CD14-positive monocyte (primary cell): ENCODE data around the gene UBE2H. TPM values are rescaled to one million over a fixed set of nuclear protein-coding genes. Genes with fewer than 3 reads are reported as not detected.

Experiments
- DNase-seq, 3 donors: peaks; one replicate each; pipeline ENCODE4 v3.0.0-alpha.2; 2011 to 2022
- H2AFZ ChIP-seq: 2 replicates; pipeline ENCODE4 v1.6.0; 2012; ENCODE audit warnings: mild to moderate bottlenecking, low read depth, low read length, inconsistent platforms; ENCODE audit not compliant: insufficient read depth, poor library complexity, severe bottlenecking
- H3K27ac ChIP-seq, 2 donors: 1 replicate in 1 of 2; 2 replicates in 1 of 2; pipeline ENCODE4 v1.5.1; 2012 to 2013; ENCODE audit warnings: low read length in 2 of 2, control low read depth in 1 of 2, inconsistent platforms in 1 of 2, low read depth in 1 of 2, mild to moderate bottlenecking in 1 of 2
- H3K27me3 ChIP-seq, 2 donors: one replicate each; pipeline versions ENCODE4 v1.6.0 to v1.6.1; 2011 to 2013; ENCODE audit warnings: low read length in 2 of 2; ENCODE audit not compliant: control insufficient read depth in 2 of 2, insufficient read depth in 2 of 2
- H3K36me3 ChIP-seq, 2 donors: replicated peaks in 1 of 2; 1 replicate in 1 of 2; 2 replicates in 1 of 2; pipeline versions ENCODE4 v1.5.1 to v1.6.1; 2012 to 2013; ENCODE audit warnings: low read length in 2 of 2, control low read depth in 1 of 2, inconsistent platforms in 1 of 2, mild to moderate bottlenecking in 1 of 2; ENCODE audit not compliant: insufficient read depth in 2 of 2, control insufficient read depth in 1 of 2
- H3K4me1 ChIP-seq, 2 donors: 1 replicate in 1 of 2; 2 replicates in 1 of 2; pipeline versions ENCODE4 v1.5.1 to v1.6.1; 2012 to 2013; ENCODE audit warnings: low read length in 2 of 2, control low read depth in 1 of 2, inconsistent platforms in 1 of 2, mild to moderate bottlenecking in 1 of 2, moderate library complexity in 1 of 2; ENCODE audit not compliant: insufficient read depth in 2 of 2, control insufficient read depth in 1 of 2
- H3K4me2 ChIP-seq: replicated peaks from 2 replicates; pipeline ENCODE3; 2012; ENCODE audit warnings: low read length, moderate library complexity, mild to moderate bottlenecking; ENCODE audit not compliant: poor library complexity, severe bottlenecking; ENCODE audit errors: extremely low read depth
- H3K4me3 ChIP-seq, 3 experiments: fragments of 200-600 bp in 1 of 3; sonication (generic) in 1 of 3; replicated peaks in 1 of 3; 1 replicate in 2 of 3; 2 replicates in 1 of 3; pipeline ENCODE4 v1.5.1; 2011 to 2013; ENCODE audit warnings: low read length in 3 of 3, mild to moderate bottlenecking in 3 of 3, control low read depth in 2 of 3, low read depth in 2 of 3, inconsistent platforms in 1 of 3, moderate library complexity in 1 of 3
- H3K79me2 ChIP-seq: 2 replicates; pipeline ENCODE4 v1.6.0; 2012; ENCODE audit warnings: mild to moderate bottlenecking, control low read depth, inconsistent platforms, low read length, moderate library complexity; ENCODE audit not compliant: insufficient read depth
- H3K9ac ChIP-seq: 2 replicates; pipeline ENCODE4 v1.6.0; 2017; ENCODE audit warnings: low read length, mild to moderate bottlenecking; ENCODE audit not compliant: insufficient read depth, poor library complexity, severe bottlenecking
- H3K9me3 ChIP-seq, 2 donors: replicated peaks in 1 of 2; 1 replicate in 1 of 2; 2 replicates in 1 of 2; pipeline versions ENCODE4 v1.5.1 to v1.6.1; 2012 to 2013; ENCODE audit warnings: low read length in 2 of 2, control low read depth in 1 of 2; ENCODE audit not compliant: control insufficient read depth in 1 of 2, insufficient read depth in 1 of 2
- H4K20me1 ChIP-seq: 2 replicates; pipeline ENCODE4 v1.6.0; 2012; ENCODE audit warnings: mild to moderate bottlenecking, low read length, control low read depth, moderate library complexity; ENCODE audit not compliant: insufficient read depth
- H3K27ac Mint-ChIP-seq, 7 donors: one replicate each; pipeline ENCODE4 v1.8.0; 2020; ENCODE audit warnings: mild to moderate bottlenecking in 7 of 7, mixed read lengths in 7 of 7, moderate library complexity in 6 of 7, inconsistent platforms in 2 of 7
- H3K27me3 Mint-ChIP-seq, 3 donors: one replicate each; pipeline ENCODE4 v1.8.0; 2021 to 2022; ENCODE audit warnings: low read depth in 3 of 3, mild to moderate bottlenecking in 3 of 3, mixed read lengths in 3 of 3, moderate library complexity in 3 of 3, inconsistent platforms in 1 of 3
- H3K36me3 Mint-ChIP-seq, 2 donors: one replicate each; pipeline ENCODE4 v1.8.0; 2020; ENCODE audit warnings: mixed read lengths in 2 of 2, inconsistent platforms in 1 of 2, mild to moderate bottlenecking in 1 of 2
- H3K4me1 Mint-ChIP-seq: one replicate; pipeline ENCODE4 v1.8.0; 2020; ENCODE audit warnings: mild to moderate bottlenecking, mixed read lengths
- H3K4me3 Mint-ChIP-seq, 2 donors: one replicate each; pipeline ENCODE4 v1.8.0; 2020; ENCODE audit warnings: mild to moderate bottlenecking in 2 of 2, mixed read lengths in 2 of 2, moderate library complexity in 1 of 2
- H3K9me3 Mint-ChIP-seq, 7 donors: one replicate each; pipeline ENCODE4 v1.8.0; 2020 to 2022; ENCODE audit warnings: mixed read lengths in 7 of 7, mild to moderate bottlenecking in 6 of 7, moderate library complexity in 6 of 7, inconsistent platforms in 2 of 7
- WGBS: methylation state at CpG from one replicate; pipeline ENCODE4 v1.1.5; 2013; ENCODE audit warnings: missing lambda C conversion rate; ENCODE audit not compliant: insufficient coverage; 5-methylcytosine and 5-hydroxymethylcytosine counted together
- intact Hi-C, 2 donors: fragments of 100-400 bp; cut with micrococcal nuclease; formaldehyde crosslinking; loops; one replicate each; pipeline versions ENCODE4 v1.15.0 to v1.15.1; 2023
- polyA plus RNA-seq, 3 donors: library from polyadenylated mRNA; depleted of rRNA in 1 of 3; unstranded in 2 of 3; stranded (reverse) in 1 of 3; fragments of 300-500 nt in 2 of 3; fragments of >200 nt in 1 of 3; fragmentation: Illumina TruSeq in 2 of 3; gene quantifications; 1 replicate in 2 of 3; 2 replicates in 1 of 3; pipeline ENCODE4 v1.2.3, GENCODE V29; 2012 to 2021
- TF ChIP-seq, protein P1 (sequence below): fragments of 200-600 bp; IDR thresholded peaks from one replicate; pipeline ENCODE4 v1.8.0; 2022; ENCODE audit warnings: antibody characterized with exemption, mild to moderate bottlenecking

Gene UBE2H
- polyA plus RNA-seq, 3 donors, result 12.6 to 26.0 (median 16.0) TPM

DNA sequence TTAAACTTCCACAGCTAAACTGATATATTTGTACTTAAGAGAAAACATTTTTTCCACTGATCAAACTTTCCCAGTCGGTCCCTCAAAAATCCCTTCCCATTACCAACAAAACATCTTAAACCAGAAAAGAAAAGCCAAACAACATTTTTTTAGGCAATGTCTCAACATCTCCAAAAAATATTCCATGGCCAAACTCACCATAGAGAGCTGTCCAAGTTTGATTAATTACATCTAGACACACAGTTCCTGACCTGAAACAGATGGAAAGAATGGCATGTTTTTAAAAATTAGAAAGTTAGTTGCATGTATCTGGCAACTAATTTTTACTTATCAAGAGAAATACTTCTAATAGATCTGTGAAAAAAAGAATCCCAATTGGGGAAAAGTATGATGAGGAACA is 95.4 kb downstream of the UBE2H start:
- no peak for DNase-seq
- WGBS, result 100% methylated on average over 1 of the region's 1 CpG
- intact Hi-C loops, result no loop called here
- Mint-ChIP-seq H3K27ac (no peak overlapping the region), H3K27me3 (peaks cover 0 to 2% (median 0%) of the 10 kb centered on the region in 3 donors), H3K4me3 (no peak overlapping the region), H3K9me3 (no peaks in the 10 kb centered on the region), H3K36me3 (peaks cover 30 to 42% of the 10 kb centered on the region in 2 donors), H3K4me1 (peaks cover 56% of the 10 kb centered on the region)
- no peaks in the 10 kb centered on the region for H3K9me3 ChIP-seq
- H3K4me2 ChIP-seq, result no peak overlapping the region
- no peak overlapping the region for H3K4me3 ChIP-seq
- peaks cover 89% of the 10 kb centered on the region for H4K20me1 ChIP-seq
- no peak overlapping the region for H3K27ac ChIP-seq
- H3K36me3 ChIP-seq, result peaks cover 0 to 19% of the 10 kb centered on the region in 2 donors
- H3K4me1 ChIP-seq, result peaks cover 33 to 47% of the 10 kb centered on the region in 2 donors
- TF ChIP-seq, protein P1, sequence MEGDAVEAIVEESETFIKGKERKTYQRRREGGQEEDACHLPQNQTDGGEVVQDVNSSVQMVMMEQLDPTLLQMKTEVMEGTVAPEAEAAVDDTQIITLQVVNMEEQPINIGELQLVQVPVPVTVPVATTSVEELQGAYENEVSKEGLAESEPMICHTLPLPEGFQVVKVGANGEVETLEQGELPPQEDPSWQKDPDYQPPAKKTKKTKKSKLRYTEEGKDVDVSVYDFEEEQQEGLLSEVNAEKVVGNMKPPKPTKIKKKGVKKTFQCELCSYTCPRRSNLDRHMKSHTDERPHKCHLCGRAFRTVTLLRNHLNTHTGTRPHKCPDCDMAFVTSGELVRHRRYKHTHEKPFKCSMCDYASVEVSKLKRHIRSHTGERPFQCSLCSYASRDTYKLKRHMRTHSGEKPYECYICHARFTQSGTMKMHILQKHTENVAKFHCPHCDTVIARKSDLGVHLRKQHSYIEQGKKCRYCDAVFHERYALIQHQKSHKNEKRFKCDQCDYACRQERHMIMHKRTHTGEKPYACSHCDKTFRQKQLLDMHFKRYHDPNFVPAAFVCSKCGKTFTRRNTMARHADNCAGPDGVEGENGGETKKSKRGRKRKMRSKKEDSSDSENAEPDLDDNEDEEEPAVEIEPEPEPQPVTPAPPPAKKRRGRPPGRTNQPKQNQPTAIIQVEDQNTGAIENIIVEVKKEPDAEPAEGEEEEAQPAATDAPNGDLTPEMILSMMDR, result no peak
- H2AFZ ChIP-seq, result no peak overlapping the region
- H3K79me2 ChIP-seq, result no peaks in the 10 kb centered on the region
- no peak overlapping the region for H3K9ac ChIP-seq
- H3K27me3 ChIP-seq, result no peaks in the 10 kb centered on the region

- Histone ChIP-seq H3K27ac (no peak overlapping the region), H3K4me3 (no peak overlapping the region), H3K9ac (no peak overlapping the region), H3K4me1 (peaks cover 28 to 42% of the 10 kb centered on the region in 2 donors), H3K36me3 (peaks cover 0 to 24% of the 10 kb centered on the region in 2 donors), H3K27me3 (no peaks in the 10 kb centered on the region), H4K20me1 (peaks cover 87% of the 10 kb centered on the region), H2AFZ (no peak overlapping the region), H3K4me2 (no peak overlapping the region), H3K79me2 (no peaks in the 10 kb centered on the region), H3K9me3 (no peaks in the 10 kb centered on the region)
- intact Hi-C loops, result no loop called here
- Mint-ChIP-seq H3K4me1 (peaks cover 48% of the 10 kb centered on the region), H3K27ac (no peak overlapping the region), H3K9me3 (no peaks in the 10 kb centered on the region), H3K36me3 (peaks cover 29 to 45% of the 10 kb centered on the region in 2 donors), H3K4me3 (no peak overlapping the region), H3K27me3 (no peaks in the 10 kb centered on the region)
- TF ChIP-seq, protein P1, result no peak
- WGBS, result 90% methylated on average over 2 of the region's 5 CpGs
- DNase-seq, result no peak
These were observed 96.6 kb downstream of the UBE2H start for GRCh38 chr7:129855935-129856717.
